Measurements from ENCODE around the gene ADCK1.

DNA sequence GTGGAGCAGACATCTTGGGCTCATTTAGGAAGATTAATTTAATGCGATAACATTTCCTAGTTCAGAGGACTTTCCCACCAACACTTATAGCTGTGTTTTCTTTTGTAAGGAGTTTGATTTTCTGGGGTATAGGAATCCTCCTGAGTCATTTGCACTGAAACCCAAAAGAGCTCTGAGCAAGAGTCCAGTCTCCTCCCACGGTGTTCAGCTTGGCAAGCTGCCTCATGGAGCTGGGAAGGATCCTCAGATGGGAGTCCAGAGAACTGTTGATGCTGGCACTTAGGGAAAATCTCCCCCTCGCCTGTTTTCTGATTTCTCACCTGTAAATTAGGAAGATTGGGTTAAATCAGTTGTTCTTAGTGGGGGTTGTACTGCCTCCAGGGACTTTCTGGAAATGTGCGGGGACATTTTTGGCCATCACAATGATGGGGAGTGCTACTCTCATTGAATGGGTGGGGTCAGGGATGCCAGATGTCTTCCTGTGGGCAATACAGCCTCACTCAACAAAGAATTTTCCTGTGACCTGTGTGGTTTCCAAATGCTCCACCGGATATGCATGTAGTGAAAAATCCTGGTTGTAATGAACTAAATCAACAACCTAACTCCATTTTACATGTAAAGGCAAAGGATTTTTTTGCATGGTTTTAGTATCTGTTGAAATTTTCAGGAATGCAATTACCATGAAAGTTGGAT is 150.6 kb downstream of the ADCK1 start:
- TF ChIP-seq, protein P1, sequence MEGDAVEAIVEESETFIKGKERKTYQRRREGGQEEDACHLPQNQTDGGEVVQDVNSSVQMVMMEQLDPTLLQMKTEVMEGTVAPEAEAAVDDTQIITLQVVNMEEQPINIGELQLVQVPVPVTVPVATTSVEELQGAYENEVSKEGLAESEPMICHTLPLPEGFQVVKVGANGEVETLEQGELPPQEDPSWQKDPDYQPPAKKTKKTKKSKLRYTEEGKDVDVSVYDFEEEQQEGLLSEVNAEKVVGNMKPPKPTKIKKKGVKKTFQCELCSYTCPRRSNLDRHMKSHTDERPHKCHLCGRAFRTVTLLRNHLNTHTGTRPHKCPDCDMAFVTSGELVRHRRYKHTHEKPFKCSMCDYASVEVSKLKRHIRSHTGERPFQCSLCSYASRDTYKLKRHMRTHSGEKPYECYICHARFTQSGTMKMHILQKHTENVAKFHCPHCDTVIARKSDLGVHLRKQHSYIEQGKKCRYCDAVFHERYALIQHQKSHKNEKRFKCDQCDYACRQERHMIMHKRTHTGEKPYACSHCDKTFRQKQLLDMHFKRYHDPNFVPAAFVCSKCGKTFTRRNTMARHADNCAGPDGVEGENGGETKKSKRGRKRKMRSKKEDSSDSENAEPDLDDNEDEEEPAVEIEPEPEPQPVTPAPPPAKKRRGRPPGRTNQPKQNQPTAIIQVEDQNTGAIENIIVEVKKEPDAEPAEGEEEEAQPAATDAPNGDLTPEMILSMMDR (conservative IDR thresholded peaks at IDR 0.05) = no peak
- no peak for TF ChIP-seq ZFX (IDR thresholded peaks at IDR 0.05)

Measured in C4-2B (cell line).